NCI-H2107 treated with DMSO at 0.1 percent for 48 hours (cell line): ENCODE data around the gene PRICKLE2.

ENCODE experiments used
- DNase-seq: peaks from one replicate; lab custom pipeline; 2025; ENCODE audit not compliant: unreplicated experiment; lab: John Stamatoyannopoulos, UW

Gene PRICKLE2

GRCh38 chr3:64080616-64081234 lies 144.5 kb downstream of the PRICKLE2 start:
- DNase-seq, result no peak

GRCh38 chr3:64079369-64080150 lies 145.7 kb downstream of the PRICKLE2 start:
- DNase-seq, result no peak

GRCh38 chr3:64078966-64079365 lies 146.3 kb downstream of the PRICKLE2 start:
- DNase-seq, result no peak

GRCh38 chr3:64074895-64075679 lies 150.2 kb downstream of the PRICKLE2 start:
- no peak for DNase-seq

GRCh38 chr3:64074060-64074459 lies 151.2 kb downstream of the PRICKLE2 start:
- DNase-seq, result no peak

GRCh38 chr3:64073158-64073761 lies 152.0 kb downstream of the PRICKLE2 start:
- no peak for DNase-seq

GRCh38 chr3:64072126-64072525 lies 153.1 kb downstream of the PRICKLE2 start:
- no peak for DNase-seq

- no peak for DNase-seq
Measured at GRCh38 chr3:64070704-64071103, 154.6 kb downstream of the PRICKLE2 start.

GRCh38 chr3:64067506-64068346 lies 157.5 kb downstream of the PRICKLE2 start:
- DNase-seq, result no peak

- DNase-seq, result no peak
Measured at GRCh38 chr3:64064804-64065203, 160.5 kb downstream of the PRICKLE2 start.

- DNase-seq, result no peak
Measured at GRCh38 chr3:64063983-64064438, 161.3 kb downstream of the PRICKLE2 start.

GRCh38 chr3:64063207-64063982 lies 161.9 kb downstream of the PRICKLE2 start:
- DNase-seq, result no peak

GRCh38 chr3:64061628-64062027 lies 163.6 kb downstream of the PRICKLE2 start:
- DNase-seq, result no peak

GRCh38 chr3:64059484-64060175 lies 165.6 kb downstream of the PRICKLE2 start:
- DNase-seq, result no peak

- no peak for DNase-seq
Measured at GRCh38 chr3:64058566-64058965, 166.7 kb downstream of the PRICKLE2 start.

- no peak for DNase-seq
Measured at GRCh38 chr3:64057231-64057630, 168.0 kb downstream of the PRICKLE2 start.

- DNase-seq, result no peak
Measured at GRCh38 chr3:64056606-64057180, 168.6 kb downstream of the PRICKLE2 start.

GRCh38 chr3:64055076-64055475 lies 170.2 kb downstream of the PRICKLE2 start:
- no peak for DNase-seq

- DNase-seq, result no peak
Measured at GRCh38 chr3:64054488-64054887, 170.8 kb downstream of the PRICKLE2 start.
